Measurements from ENCODE around the gene FHOD3.

DNA sequence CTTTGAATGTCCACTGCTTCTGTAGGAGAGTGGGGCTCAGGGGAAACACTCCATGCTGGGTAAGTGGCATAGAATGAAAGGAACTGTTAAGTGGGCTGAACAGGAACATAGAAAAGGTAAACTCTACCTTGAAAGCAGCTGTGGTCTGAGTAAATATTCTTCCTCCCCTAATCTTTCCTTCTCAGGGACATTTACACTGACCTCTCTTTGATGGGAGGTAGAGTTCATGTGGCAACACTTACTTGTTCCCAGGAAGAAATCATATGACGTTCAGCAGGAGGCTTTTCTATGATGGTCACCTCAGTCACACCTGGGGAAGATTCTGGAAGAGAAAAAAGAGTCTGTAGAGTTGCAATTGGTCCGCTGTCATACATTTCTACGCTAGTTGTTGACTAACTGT lies 521.1 kb downstream of the FHOD3 start:
- TF ChIP-seq, protein P1, sequence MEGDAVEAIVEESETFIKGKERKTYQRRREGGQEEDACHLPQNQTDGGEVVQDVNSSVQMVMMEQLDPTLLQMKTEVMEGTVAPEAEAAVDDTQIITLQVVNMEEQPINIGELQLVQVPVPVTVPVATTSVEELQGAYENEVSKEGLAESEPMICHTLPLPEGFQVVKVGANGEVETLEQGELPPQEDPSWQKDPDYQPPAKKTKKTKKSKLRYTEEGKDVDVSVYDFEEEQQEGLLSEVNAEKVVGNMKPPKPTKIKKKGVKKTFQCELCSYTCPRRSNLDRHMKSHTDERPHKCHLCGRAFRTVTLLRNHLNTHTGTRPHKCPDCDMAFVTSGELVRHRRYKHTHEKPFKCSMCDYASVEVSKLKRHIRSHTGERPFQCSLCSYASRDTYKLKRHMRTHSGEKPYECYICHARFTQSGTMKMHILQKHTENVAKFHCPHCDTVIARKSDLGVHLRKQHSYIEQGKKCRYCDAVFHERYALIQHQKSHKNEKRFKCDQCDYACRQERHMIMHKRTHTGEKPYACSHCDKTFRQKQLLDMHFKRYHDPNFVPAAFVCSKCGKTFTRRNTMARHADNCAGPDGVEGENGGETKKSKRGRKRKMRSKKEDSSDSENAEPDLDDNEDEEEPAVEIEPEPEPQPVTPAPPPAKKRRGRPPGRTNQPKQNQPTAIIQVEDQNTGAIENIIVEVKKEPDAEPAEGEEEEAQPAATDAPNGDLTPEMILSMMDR (conservative IDR thresholded peaks at IDR 0.05; ENCODE audit: low read depth in 2 of 2): no peak
- TF ChIP-seq, protein P2, sequence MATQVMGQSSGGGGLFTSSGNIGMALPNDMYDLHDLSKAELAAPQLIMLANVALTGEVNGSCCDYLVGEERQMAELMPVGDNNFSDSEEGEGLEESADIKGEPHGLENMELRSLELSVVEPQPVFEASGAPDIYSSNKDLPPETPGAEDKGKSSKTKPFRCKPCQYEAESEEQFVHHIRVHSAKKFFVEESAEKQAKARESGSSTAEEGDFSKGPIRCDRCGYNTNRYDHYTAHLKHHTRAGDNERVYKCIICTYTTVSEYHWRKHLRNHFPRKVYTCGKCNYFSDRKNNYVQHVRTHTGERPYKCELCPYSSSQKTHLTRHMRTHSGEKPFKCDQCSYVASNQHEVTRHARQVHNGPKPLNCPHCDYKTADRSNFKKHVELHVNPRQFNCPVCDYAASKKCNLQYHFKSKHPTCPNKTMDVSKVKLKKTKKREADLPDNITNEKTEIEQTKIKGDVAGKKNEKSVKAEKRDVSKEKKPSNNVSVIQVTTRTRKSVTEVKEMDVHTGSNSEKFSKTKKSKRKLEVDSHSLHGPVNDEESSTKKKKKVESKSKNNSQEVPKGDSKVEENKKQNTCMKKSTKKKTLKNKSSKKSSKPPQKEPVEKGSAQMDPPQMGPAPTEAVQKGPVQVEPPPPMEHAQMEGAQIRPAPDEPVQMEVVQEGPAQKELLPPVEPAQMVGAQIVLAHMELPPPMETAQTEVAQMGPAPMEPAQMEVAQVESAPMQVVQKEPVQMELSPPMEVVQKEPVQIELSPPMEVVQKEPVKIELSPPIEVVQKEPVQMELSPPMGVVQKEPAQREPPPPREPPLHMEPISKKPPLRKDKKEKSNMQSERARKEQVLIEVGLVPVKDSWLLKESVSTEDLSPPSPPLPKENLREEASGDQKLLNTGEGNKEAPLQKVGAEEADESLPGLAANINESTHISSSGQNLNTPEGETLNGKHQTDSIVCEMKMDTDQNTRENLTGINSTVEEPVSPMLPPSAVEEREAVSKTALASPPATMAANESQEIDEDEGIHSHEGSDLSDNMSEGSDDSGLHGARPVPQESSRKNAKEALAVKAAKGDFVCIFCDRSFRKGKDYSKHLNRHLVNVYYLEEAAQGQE (IDR thresholded peaks at IDR 0.05; ENCODE audit: unreplicated experiment): no peak
- no peak for TF ChIP-seq EZH2 (IDR thresholded peaks at IDR 0.05; ENCODE audit: low read depth, unreplicated experiment)
- TF ChIP-seq EZH2phosphoT487 (IDR thresholded peaks at IDR 0.05; ENCODE audit: unreplicated experiment): no peak
